Breast epithelium (tissue), 3 donors: ENCODE data around the gene POU2F2.

Experiments used
- CTCF ChIP-seq, 3 donors: fragments of 450-650 bp; IDR thresholded peaks; one replicate each; pipeline ENCODE4 v1.5.1; 2016 to 2017; ENCODE audit warnings: antibody characterized with exemption in 3 of 3, mild to moderate bottlenecking in 3 of 3, moderate library complexity in 3 of 3
- POLR2A ChIP-seq: fragments of 450-650 bp; IDR thresholded peaks from one replicate; pipeline ENCODE4 v1.6.1; 2016; ENCODE audit warnings: antibody characterized with exemption, mild to moderate bottlenecking, moderate library complexity
- POLR2AphosphoS5 ChIP-seq, 3 donors: sonication (generic); formaldehyde crosslinking; IDR thresholded peaks; one replicate each; pipeline ENCODE4 v1.6.1; 2017; ENCODE audit warnings: antibody characterized with exemption in 3 of 3

- TF ChIP-seq POLR2A (no peak), CTCF (IDR thresholded peaks at IDR 0.05) (no peak), POLR2AphosphoS5 (IDR thresholded peaks at IDR 0.05) (no peak)
These were observed 63.3 kb downstream of the POU2F2 start for GRCh38 chr19:42068756-42069571.
